A549 (cell line): ENCODE measurements around the gene CHST13. TPM values are rescaled to one million over a fixed set of nuclear protein-coding genes. Genes with fewer than 3 reads are reported as not detected.

Experiments
- ATAC-seq, 2 experiments: fragments of 200-7000 bp in 1 of 2; fragments of >200 bp in 1 of 2; cut with Nextera tagmentation in 1 of 2; cut with Tn5 transposase in 1 of 2; 3 replicates each; pipeline versions ENCODE4 v1.8.0 to v1.9.1; 2018 to 2020; ENCODE audit warnings: mild to moderate bottlenecking in 1 of 2, moderate library complexity in 1 of 2
- CTCF ChIA-PET: fragments of 300-600 bp; sonication (Branson Sonifier 250); formaldehyde crosslinking; extraction: SDS; loops from one replicate; lab custom pipeline; 2021; ENCODE audit warnings: antibody characterized with exemption, inconsistent platforms; lab: Yijun Ruan, JAX
- POLR2A ChIA-PET: fragments of 350-600 bp; formaldehyde crosslinking; extraction: SDS; loops from one replicate; lab custom pipeline; 2021; ENCODE audit warnings: antibody characterized with exemption, inconsistent platforms; lab: Yijun Ruan, JAX
- DNase-seq, 2 experiments: peaks; one replicate each; pipeline versions ENCODE4 v3.0.0 to v3.0.0-alpha.2; 2011 to 2016; ENCODE audit warnings: low read depth in 1 of 2, low spot score in 1 of 2
- FAIRE-seq: peaks from 2 replicates; lab custom pipeline; 2011; peaks lifted over from hg19 to GRCh38; lab: Jason Lieb, UNC
- H3K27ac ChIP-seq, 2 experiments: fragments of >200 bp; sonication (Bioruptor Twin); formaldehyde crosslinking; 3 replicates each; pipeline ENCODE4 v1.5.1; 2016 to 2017
- H3K4me1 ChIP-seq: fragments of >200 bp; sonication (Bioruptor Twin); formaldehyde crosslinking; 3 replicates; pipeline ENCODE4 v1.6.1; 2016
- H3K4me2 ChIP-seq: fragments of >200 bp; sonication (Bioruptor Twin); formaldehyde crosslinking; 3 replicates; pipeline ENCODE4 v1.6.1; 2016
- H3K4me3 ChIP-seq: fragments of >200 bp; sonication (Bioruptor Twin); formaldehyde crosslinking; 3 replicates; pipeline ENCODE4 v1.5.1; 2016
- H3K9me3 ChIP-seq: fragments of >200 bp; sonication (Bioruptor Twin); formaldehyde crosslinking; 3 replicates; pipeline ENCODE4 v1.6.1; 2016
- CHD4 ChIP-seq: fragments of 200-600 bp; sonication (generic); IDR thresholded peaks from 2 replicates; pipeline ENCODE4 v1.6.1; 2016; ENCODE audit warnings: antibody characterized with exemption, mild to moderate bottlenecking, borderline replicate concordance
- EHMT2 ChIP-seq: fragments of 200-600 bp; sonication (generic); IDR thresholded peaks from 2 replicates; pipeline ENCODE4 v1.6.1; 2016; ENCODE audit warnings: antibody characterized with exemption, low read depth, mild to moderate bottlenecking, moderate library complexity
- FOSB ChIP-seq: fragments of 250-450 bp; sonication (Bioruptor Pico); IDR thresholded peaks from 2 replicates; pipeline ENCODE4 v1.5.0; 2020; ENCODE audit warnings: mild to moderate bottlenecking, moderate library complexity
- FOSL2 ChIP-seq, 2 experiments: fragments of 450-650 bp in 1 of 2; fragments of >200 bp in 1 of 2; sonication (Bioruptor Twin) in 1 of 2; formaldehyde crosslinking; IDR thresholded peaks; 2 replicates each; pipeline versions ENCODE4 v1.5.0 to v1.6.1; 2016 to 2020; ENCODE audit warnings: mild to moderate bottlenecking in 1 of 2, moderate library complexity in 1 of 2
- MAZ ChIP-seq: fragments of 150-350 bp; IDR thresholded peaks from 2 replicates; pipeline ENCODE4 v1.6.1; 2014; ENCODE audit warnings: antibody characterized with exemption, low read depth, low read length, borderline replicate concordance
- NFE2L2 ChIP-seq: fragments of 150-350 bp; conservative IDR thresholded peaks from 2 replicates; pipeline ENCODE4 v1.6.1; 2014; ENCODE audit warnings: low read length
- POLR2AphosphoS2 ChIP-seq: conservative IDR thresholded peaks from 2 replicates; pipeline ENCODE4 v1.6.1; 2012; ENCODE audit warnings: low read length, improper control_type of control experiment, inconsistent platforms
- RARB ChIP-seq: fragments of 250-450 bp; sonication (Bioruptor Pico); IDR thresholded peaks from 2 replicates; pipeline ENCODE4 v1.8.0; 2021; ENCODE audit warnings: mild to moderate bottlenecking, moderate library complexity
- SREBF2 ChIP-seq: fragments of 450-650 bp; IDR thresholded peaks from 2 replicates; pipeline ENCODE4 v1.6.1; 2014; ENCODE audit warnings: mild to moderate bottlenecking, moderate library complexity
- WGBS: methylation state at CpG from one replicate; pipeline ENCODE4 v1.1.6; 2017; ENCODE audit errors: missing lambda C conversion rate; 5-methylcytosine and 5-hydroxymethylcytosine counted together
- polyA plus RNA-seq, 4 experiments: library from polyadenylated mRNA; depleted of rRNA in 3 of 4; stranded (reverse); fragments of >200 nt; fragmentation: RNase III in 1 of 4; extraction: RNeasy Plus Mini Kit Qiagen cat#74134 plus additional on column Dnase treatment in 1 of 4; gene quantifications; 2 replicates in 3 of 4; 3 replicates in 1 of 4; pipeline ENCODE4 v1.2.3, GENCODE V29; 2011 to 2017
- TF ChIP-seq, protein P1 (sequence below): fragments of 150-350 bp; IDR thresholded peaks from 2 replicates; pipeline ENCODE4 v1.6.1; 2014; ENCODE audit warnings: low read depth, mild to moderate bottlenecking, low read length
- TF ChIP-seq, protein P2 (sequence below): IDR thresholded peaks from 2 replicates; pipeline ENCODE4 v1.6.1; 2012
- TF ChIP-seq, protein P3 (sequence below): fragments of 200-600 bp; sonication (generic); IDR thresholded peaks from 2 replicates; pipeline ENCODE4 v1.6.1; 2016; ENCODE audit warnings: antibody characterized with exemption, mild to moderate bottlenecking, moderate library complexity
- TF ChIP-seq, protein P4 (sequence below): fragments of >200 bp; sonication (Bioruptor Twin); formaldehyde crosslinking; IDR thresholded peaks from 3 replicates; pipeline ENCODE4 v1.5.1; 2016
- TF ChIP-seq, protein P5 (sequence below): fragments of 250-450 bp; sonication (Bioruptor Pico); IDR thresholded peaks from 2 replicates; pipeline ENCODE4 v1.5.0; 2020; ENCODE audit warnings: low read depth, mild to moderate bottlenecking, moderate library complexity
- TF ChIP-seq, protein P6 (sequence below): fragments of 450-650 bp; IDR thresholded peaks from 2 replicates; pipeline ENCODE4 v1.6.1; 2014; ENCODE audit warnings: antibody characterized with exemption
- TF ChIP-seq, protein P7 (sequence below): IDR thresholded peaks from 2 replicates; pipeline ENCODE4 v1.6.1; 2012
- TF ChIP-seq, protein P8 (sequence below): fragments of >200 bp; sonication (Bioruptor Twin); formaldehyde crosslinking; IDR thresholded peaks from 2 replicates; pipeline ENCODE4 v1.6.1; 2016

The CHST13 gene
- polyA plus RNA-seq, 2 of the 4 experiments (the other 2 are of a cell fraction): 0.30 to 0.59 TPM

DNA sequence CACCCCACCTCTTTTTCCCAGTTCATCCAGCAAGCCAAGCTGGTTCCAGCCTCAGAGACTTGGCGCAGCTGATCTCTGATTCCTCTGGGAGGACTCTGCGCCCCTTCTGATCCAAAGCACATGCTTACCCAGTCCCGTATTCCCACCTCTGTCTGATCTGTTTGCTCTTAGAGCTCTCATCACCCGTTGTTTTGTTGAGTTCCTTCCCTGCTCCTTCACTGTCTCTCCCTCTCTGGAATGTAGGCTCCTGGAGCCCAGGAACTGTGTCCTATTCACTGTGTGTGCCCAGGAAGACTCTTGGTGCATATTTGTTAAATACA lies 46.9 kb upstream of the CHST13 start (continued):
- no peak for TF ChIP-seq NFE2L2
- TF ChIP-seq, all 56 proteins: peak for 0

DNA sequence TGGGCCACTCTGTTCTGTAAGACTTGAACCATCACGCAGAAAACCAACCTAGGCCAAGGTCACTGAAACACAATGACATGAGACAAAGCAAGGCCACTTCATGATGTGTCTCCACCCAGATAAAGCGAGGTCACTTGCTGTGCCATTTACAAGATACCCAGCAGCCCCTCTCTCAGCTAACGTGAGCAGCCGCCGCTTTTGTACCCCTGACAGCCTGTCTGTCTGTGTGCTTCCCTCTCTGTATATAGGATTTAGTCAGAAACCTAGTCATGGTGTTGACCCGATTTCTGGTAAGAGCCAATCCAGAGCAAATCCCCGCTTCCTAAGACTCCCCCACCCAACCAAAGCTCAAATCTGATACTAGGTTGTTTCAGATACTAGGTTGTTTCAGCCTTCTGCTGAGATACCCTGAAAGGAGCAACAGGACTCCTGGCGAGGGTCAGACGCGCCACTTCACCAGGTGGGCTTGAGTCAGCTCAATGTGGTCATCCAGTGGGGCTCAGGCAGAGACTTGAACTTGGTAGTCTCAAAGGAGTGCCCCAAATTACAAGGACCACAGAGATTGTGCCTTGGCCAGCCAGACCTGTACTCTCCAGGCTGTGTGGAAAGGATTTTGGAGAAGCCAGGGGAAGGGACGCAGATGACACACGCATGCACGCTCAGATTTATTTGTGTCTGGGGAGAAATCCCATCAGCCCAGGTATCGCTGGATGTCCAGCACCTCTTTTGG lies 45.2 kb upstream of the CHST13 start:
- Histone ChIP-seq H3K9me3 (no peaks in the 10 kb centered on the region), H3K27ac (no peak overlapping the region), H3K4me1 (peaks cover 5% of the 10 kb centered on the region; the same call in 2 of the 3 replicates), H3K4me2 (no peak overlapping the region), H3K4me3 (no peak overlapping the region)
- FAIRE-seq (no peak), DNase-seq (no peak), ATAC-seq (no peak)
- no peak for TF ChIP-seq CHD4
- TF ChIP-seq, protein P1, sequence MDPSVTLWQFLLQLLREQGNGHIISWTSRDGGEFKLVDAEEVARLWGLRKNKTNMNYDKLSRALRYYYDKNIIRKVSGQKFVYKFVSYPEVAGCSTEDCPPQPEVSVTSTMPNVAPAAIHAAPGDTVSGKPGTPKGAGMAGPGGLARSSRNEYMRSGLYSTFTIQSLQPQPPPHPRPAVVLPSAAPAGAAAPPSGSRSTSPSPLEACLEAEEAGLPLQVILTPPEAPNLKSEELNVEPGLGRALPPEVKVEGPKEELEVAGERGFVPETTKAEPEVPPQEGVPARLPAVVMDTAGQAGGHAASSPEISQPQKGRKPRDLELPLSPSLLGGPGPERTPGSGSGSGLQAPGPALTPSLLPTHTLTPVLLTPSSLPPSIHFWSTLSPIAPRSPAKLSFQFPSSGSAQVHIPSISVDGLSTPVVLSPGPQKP: no peak
- no peak for TF ChIP-seq SREBF2
- no peak for TF ChIP-seq MAZ
- TF ChIP-seq, protein P2, sequence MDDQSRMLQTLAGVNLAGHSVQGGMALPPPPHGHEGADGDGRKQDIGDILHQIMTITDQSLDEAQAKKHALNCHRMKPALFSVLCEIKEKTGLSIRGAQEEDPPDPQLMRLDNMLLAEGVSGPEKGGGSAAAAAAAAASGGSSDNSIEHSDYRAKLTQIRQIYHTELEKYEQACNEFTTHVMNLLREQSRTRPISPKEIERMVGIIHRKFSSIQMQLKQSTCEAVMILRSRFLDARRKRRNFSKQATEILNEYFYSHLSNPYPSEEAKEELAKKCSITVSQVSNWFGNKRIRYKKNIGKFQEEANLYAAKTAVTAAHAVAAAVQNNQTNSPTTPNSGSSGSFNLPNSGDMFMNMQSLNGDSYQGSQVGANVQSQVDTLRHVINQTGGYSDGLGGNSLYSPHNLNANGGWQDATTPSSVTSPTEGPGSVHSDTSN: no peak
- TF ChIP-seq FOSL2 (IDR thresholded peaks at IDR 0.05): no peak
- TF ChIP-seq FOSL2 (CRISPR knock-in tag; IDR thresholded peaks at IDR 0.05): no peak
- TF ChIP-seq POLR2AphosphoS2: no peak
- no peak for TF ChIP-seq EHMT2
- TF ChIP-seq, protein P3, sequence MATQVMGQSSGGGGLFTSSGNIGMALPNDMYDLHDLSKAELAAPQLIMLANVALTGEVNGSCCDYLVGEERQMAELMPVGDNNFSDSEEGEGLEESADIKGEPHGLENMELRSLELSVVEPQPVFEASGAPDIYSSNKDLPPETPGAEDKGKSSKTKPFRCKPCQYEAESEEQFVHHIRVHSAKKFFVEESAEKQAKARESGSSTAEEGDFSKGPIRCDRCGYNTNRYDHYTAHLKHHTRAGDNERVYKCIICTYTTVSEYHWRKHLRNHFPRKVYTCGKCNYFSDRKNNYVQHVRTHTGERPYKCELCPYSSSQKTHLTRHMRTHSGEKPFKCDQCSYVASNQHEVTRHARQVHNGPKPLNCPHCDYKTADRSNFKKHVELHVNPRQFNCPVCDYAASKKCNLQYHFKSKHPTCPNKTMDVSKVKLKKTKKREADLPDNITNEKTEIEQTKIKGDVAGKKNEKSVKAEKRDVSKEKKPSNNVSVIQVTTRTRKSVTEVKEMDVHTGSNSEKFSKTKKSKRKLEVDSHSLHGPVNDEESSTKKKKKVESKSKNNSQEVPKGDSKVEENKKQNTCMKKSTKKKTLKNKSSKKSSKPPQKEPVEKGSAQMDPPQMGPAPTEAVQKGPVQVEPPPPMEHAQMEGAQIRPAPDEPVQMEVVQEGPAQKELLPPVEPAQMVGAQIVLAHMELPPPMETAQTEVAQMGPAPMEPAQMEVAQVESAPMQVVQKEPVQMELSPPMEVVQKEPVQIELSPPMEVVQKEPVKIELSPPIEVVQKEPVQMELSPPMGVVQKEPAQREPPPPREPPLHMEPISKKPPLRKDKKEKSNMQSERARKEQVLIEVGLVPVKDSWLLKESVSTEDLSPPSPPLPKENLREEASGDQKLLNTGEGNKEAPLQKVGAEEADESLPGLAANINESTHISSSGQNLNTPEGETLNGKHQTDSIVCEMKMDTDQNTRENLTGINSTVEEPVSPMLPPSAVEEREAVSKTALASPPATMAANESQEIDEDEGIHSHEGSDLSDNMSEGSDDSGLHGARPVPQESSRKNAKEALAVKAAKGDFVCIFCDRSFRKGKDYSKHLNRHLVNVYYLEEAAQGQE: no peak
- 92% methylated on average over 9 of the region's 14 CpGs for WGBS
- ChIA-PET POLR2A (no interaction called here), CTCF (no interaction called here)

DNA sequence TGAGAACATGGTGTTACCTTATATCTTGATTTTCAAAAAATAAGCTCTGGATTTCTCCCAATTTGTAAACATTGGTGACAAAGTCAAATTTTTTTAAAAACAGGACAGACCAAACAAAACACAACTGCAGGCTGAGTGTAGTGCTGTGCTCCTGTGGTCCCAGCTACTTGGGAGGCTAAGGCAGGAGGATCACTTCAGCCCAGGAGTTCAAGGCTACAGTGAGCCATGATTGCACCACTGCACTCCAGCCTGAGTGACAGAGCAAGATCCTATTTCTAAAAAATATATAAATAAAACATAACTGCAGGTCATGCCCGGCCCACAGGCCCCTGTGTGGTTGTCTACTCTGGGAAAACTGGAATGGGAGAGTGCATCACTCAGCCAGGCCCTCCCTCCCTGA lies 44.3 kb upstream of the CHST13 start:
- Histone ChIP-seq H3K9me3 (no peaks in the 10 kb centered on the region), H3K4me3 (no peak overlapping the region), H3K4me1 (0 out of 3 replicates have a peak, but pooled peaks cover 3% of the 10 kb centered on the region)
- POLR2A ChIA-PET: no interaction called here
- no peak for DNase-seq
- FAIRE-seq: no peak
- 56% methylated on average over 1 of the region's 1 CpG for WGBS
- TF ChIP-seq POLR2AphosphoS2 (no peak), RARB (CRISPR knock-in tag) (no peak), SREBF2 (no peak), EHMT2 (no peak), FOSL2 (IDR thresholded peaks at IDR 0.05) (no peak), FOSL2 (CRISPR knock-in tag; IDR thresholded peaks at IDR 0.05) (no peak), FOSB (CRISPR knock-in tag) (no peak)
- TF ChIP-seq, protein P4, sequence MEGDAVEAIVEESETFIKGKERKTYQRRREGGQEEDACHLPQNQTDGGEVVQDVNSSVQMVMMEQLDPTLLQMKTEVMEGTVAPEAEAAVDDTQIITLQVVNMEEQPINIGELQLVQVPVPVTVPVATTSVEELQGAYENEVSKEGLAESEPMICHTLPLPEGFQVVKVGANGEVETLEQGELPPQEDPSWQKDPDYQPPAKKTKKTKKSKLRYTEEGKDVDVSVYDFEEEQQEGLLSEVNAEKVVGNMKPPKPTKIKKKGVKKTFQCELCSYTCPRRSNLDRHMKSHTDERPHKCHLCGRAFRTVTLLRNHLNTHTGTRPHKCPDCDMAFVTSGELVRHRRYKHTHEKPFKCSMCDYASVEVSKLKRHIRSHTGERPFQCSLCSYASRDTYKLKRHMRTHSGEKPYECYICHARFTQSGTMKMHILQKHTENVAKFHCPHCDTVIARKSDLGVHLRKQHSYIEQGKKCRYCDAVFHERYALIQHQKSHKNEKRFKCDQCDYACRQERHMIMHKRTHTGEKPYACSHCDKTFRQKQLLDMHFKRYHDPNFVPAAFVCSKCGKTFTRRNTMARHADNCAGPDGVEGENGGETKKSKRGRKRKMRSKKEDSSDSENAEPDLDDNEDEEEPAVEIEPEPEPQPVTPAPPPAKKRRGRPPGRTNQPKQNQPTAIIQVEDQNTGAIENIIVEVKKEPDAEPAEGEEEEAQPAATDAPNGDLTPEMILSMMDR: no peak
- TF ChIP-seq, protein P5, sequence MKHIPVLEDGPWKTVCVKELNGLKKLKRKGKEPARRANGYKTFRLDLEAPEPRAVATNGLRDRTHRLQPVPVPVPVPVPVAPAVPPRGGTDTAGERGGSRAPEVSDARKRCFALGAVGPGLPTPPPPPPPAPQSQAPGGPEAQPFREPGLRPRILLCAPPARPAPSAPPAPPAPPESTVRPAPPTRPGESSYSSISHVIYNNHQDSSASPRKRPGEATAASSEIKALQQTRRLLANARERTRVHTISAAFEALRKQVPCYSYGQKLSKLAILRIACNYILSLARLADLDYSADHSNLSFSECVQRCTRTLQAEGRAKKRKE (CRISPR knock-in tag): no peak
- TF ChIP-seq, protein P6, sequence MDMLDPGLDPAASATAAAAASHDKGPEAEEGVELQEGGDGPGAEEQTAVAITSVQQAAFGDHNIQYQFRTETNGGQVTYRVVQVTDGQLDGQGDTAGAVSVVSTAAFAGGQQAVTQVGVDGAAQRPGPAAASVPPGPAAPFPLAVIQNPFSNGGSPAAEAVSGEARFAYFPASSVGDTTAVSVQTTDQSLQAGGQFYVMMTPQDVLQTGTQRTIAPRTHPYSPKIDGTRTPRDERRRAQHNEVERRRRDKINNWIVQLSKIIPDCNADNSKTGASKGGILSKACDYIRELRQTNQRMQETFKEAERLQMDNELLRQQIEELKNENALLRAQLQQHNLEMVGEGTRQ: no peak
- TF ChIP-seq, protein P7, sequence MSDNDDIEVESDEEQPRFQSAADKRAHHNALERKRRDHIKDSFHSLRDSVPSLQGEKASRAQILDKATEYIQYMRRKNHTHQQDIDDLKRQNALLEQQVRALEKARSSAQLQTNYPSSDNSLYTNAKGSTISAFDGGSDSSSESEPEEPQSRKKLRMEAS: no peak
- TF ChIP-seq, protein P8, sequence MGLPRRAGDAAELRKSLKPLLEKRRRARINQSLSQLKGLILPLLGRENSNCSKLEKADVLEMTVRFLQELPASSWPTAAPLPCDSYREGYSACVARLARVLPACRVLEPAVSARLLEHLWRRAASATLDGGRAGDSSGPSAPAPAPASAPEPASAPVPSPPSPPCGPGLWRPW: no peak
- TF ChIP-seq, all 56 proteins: peak for 0
- ATAC-seq: no peak
- no peak overlapping the region for H3K4me2 ChIP-seq
- H3K27ac ChIP-seq: no peak overlapping the region
- CTCF ChIA-PET: no interaction called here
